ENCODE results near the gene PRR23E.

PRR23E gene

GRCh38 chr3:127164615-127165014 lies 28.3 kb upstream of the PRR23E start:
- in situ Hi-C loops (cut with HindIII; ENCODE audit: low sequenced_read_pairs): no loop called here

DNA sequence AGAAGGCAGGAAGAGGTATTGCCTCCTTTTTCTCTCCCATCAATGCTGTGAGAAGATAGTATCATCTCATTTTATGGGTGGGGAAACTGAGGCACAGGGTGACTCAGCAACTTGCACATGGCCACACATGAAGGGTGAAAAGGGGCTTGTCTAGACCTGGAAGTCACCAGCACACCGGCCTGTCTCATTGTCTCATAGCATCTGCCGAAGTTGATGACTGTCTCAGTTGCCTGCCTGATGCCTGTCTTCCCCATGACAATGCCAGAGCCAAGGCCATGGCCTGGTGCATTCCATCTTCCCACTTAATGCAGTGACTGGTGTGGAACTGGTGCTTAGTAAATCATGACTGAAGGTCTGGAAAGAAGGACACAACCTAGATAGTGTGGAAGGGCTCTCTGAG lies 27.9 kb upstream of the PRR23E start:
- in situ Hi-C loops (cut with HindIII; ENCODE audit: low sequenced_read_pairs): no loop called here

DNA sequence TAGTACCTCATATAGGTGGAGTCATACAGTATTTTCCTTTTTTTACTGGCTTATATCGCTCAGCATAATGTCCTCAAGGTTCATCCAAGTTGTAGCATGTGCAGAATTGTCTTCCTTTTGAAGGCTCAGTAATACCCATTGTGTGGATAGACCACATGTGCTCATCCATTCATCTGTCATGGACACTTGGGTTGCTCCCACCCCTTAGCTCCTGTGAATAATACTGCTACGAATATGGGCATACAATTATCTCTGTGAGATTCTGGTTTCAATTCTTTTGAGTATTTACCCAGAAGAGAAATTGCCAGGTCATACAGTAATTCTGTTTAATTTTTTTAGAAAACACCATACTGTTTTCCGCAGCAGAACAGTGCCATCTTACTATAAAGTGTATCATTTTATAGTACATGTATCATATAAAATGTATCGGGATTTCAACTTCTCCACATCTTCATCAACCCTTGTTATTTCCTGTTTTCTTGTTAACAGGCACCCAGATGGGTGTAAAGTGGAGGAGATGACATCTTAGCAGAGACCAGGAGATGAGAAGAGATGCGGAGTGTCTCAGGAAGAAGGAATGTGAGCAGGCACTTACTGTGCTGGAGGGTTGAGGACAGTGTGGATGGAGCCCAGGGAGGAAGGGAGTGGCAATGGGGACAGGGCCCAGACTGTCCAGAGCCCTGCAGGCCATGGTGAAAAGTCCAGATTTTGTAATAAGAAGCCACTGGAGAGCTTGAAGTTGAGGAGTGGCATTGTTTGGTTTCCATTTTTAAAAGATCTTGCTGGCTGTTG lies 27.0 kb upstream of the PRR23E start:
- in situ Hi-C loops (cut with HindIII; ENCODE audit: low sequenced_read_pairs): no loop called here

- in situ Hi-C loops (cut with HindIII; ENCODE audit: low sequenced_read_pairs): no loop called here
Observed at GRCh38 chr3:127166501-127167065, 26.3 kb upstream of the PRR23E start.

DNA sequence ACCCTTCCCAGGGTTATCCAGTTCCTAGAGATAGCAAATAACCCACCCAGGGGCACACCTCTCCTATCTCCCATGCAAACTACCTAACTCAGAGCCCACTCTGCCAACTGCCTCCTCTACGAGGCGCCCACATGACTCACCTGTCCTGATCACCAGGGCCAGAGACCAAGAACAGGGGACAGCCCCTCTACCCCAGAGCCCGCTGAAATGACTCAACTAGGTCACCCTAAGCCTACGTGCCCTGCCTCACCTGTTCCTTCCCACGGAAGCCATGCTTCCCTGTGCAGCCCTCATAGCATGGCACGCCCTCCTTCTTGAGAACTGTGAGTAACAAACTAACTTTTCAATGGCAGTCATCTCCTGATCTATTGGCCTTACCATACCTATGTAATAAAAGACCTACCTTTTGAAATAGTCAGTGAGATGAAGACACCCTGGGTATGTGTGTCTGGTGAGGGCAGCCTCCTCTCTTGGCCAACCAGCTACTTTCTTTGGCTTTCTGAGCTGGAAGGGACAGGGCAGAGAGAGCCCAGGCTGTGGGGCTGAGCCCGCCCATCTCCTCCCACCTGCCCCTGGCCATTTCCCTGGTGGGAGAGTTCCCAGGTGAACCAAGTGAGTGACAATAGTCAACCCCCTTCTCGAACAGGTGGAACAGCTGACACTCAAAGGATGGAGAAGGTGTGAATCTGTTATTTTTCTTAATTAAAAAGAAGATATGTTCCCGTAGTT lies 25.5 kb upstream of the PRR23E start:
- in situ Hi-C loops (cut with HindIII; ENCODE audit: low sequenced_read_pairs): no loop called here

- in situ Hi-C loops (cut with HindIII; ENCODE audit: low sequenced_read_pairs): no loop called here
Observed at GRCh38 chr3:127168271-127168670, 24.7 kb upstream of the PRR23E start.

DNA sequence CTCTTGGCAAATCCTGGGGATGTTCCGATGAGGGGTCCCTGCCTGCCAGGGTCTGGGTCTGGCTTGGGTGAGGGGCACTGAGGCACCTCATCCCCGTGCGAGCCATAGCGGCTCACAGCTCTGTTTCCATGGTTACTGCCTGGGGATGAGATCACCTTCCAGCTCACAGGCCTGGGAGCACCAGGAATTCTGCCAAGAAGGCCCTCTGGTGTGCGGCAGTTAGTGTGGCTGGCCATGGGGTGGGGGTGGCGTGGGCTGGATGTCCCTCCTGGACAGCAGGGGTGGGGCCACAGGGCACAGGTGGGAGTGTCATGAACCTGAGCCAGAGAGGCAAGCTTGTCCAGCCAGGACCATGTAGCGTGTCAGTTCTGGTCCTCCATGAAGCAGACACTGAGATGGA lies 22.1 kb upstream of the PRR23E start:
- in situ Hi-C loops (cut with HindIII; ENCODE audit: low sequenced_read_pairs): no loop called here

DNA sequence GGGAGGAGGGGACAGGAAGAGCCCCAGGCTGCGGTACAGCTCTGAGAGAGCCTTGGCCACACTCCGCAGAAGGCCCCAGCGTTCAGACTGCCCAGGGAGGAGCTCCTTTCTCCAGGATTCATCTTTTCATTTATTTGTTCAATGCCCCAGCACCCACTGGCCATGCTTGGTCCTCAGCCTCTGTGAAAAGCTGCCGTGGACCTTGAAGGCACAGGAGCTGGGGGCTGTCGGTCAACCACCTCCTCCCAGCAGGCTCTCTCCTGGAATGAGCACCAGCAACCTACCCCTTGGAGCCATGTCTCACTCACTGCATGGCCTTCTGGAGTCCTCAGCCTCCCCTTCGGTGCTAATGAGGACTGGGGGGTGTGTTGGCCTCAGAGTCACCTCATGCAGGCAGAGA lies 21.6 kb upstream of the PRR23E start:
- in situ Hi-C loops (cut with HindIII; ENCODE audit: low sequenced_read_pairs): no loop called here

DNA sequence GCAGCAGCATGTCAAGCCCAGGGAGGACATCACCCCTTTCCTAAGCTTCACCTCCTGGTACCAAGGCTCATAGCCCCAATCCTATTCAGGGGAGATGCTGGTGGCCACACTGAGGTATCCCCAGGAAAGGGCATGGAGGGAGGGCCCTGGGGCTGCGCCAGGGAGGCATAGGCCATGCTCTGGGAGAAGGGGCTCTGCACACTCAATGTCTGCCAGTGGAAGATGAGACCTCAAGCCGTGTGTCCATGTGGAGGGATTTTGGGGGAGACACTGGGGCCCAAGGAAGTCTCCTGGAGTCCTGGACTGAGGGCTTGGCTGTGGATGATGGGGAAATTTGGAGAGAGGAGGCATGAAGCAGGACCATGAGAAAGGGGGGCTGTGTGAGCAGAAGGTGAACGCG lies 21.2 kb upstream of the PRR23E start:
- in situ Hi-C loops (cut with HindIII; ENCODE audit: low sequenced_read_pairs): no loop called here

DNA sequence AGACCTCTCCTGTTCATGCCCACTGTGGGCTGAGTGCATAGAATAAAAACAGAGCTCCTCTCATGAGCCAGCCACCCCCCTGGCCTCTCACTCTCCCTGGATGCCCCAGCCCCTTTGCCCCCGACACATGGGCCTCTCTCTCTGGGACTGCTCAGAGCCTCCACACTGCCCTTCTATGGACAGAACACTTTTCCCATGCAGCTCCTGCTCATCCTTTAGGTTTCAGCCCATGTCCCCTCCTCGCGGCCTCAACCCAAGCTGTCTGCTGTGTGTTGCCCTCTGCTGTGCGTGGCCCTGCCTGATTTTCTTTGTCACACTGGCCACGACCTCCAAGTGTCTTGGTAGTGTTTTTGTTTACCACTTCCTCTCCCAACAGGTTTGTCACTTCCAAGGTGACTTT lies 20.7 kb upstream of the PRR23E start:
- in situ Hi-C loops (cut with HindIII; ENCODE audit: low sequenced_read_pairs): no loop called here

GRCh38 chr3:127172781-127173515 lies 20.0 kb upstream of the PRR23E start:
- in situ Hi-C loops (cut with HindIII; ENCODE audit: low sequenced_read_pairs): no loop called here

DNA sequence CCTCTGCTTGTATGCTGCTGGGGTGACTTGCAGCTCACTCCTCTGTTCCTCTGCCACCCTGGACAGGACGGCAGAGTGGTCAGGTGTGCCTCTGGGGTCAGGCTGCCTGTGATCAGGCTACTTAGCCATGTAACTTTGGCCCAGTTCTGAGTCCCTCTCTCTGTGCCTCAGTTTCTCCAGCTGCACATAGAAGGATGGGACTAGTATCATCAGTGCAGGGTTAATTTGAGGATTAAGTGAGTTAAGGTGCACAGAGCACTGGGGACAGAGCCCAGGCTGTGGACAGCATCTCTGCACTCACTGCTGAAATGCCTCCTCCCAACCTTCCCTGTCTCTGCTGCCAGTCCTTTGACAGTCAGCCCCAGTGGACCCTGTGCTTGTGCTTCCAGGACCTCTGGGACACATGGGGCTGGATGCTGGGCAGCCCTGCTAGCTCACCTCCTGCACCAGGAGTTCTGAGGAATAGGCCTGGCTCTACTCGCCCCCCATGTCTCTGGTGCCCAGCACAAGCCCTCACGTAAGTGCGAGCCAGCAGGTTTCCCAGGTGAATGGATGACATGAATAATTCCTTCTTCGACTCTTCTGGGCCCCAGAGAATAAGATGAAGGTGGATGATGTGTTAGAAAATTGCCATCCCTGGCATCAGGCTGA lies 19.3 kb upstream of the PRR23E start:
- in situ Hi-C loops (cut with HindIII; ENCODE audit: low sequenced_read_pairs): no loop called here

DNA sequence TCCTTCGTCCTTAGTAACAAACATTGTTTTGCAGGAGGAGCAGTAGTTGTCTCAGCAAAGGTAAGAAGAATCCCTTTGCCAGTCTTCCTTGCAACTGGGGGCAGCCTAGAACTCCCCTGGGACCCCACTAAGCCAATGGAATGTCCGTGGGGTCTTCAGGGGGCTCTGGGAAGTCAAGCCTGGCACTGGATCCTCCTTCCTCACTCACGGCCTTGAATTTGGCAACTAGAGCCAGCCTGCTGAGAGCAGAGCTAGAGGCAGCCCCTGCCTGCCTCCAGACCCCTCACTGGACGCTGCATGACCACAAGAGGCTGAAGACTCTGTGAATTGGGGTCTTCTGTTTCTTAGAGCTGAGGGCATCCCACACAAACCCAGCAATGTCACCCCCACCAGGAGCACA lies 18.6 kb upstream of the PRR23E start:
- in situ Hi-C loops (cut with HindIII; ENCODE audit: low sequenced_read_pairs): no loop called here

DNA sequence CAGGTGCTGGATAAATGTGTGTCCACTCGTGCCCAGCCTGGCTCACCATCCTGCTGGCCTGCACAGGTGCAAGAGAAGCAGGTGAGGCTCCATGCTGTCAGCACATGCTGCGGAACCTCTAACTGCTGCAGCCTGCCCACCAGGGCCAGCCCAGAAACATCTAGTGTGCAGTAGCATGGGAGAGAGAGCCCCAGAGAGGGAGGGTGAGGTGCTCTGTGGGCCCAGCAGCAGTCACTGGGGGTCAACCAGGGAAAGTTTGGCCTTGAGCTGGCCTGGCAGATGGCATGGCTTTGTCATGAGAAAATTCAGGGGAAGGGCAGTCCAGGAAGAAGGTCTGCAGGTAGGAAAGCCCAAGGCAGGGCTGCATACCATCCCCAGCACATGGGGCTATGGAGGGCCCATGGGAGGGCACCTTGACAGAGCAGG lies 18.2 kb upstream of the PRR23E start:
- in situ Hi-C loops (cut with HindIII; ENCODE audit: low sequenced_read_pairs): no loop called here

- in situ Hi-C loops (cut with HindIII; ENCODE audit: low sequenced_read_pairs): no loop called here
Observed at GRCh38 chr3:127175272-127175671, 17.7 kb upstream of the PRR23E start.

- in situ Hi-C loops (cut with HindIII; ENCODE audit: low sequenced_read_pairs): no loop called here
Observed at GRCh38 chr3:127177226-127177625, 15.7 kb upstream of the PRR23E start.

DNA sequence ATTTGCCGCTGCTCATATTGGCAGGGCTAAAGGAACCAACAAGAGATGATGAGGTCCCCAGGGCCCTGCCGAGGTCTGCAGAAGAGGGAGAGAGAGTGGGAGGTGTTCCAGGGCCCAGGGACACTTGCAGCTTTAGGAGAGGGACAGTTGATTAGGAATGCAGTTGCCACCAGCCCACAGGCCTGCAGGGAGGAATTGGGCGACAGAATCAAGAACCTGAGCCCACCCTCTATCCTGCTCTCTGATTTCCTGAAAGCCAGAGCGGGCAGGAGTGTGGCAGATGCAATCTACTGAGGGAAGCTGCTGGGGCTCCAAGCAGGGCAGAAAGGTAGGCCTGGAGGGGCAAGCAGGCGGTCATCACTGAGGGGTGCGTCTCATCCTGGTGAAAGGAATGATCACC lies 12.1 kb upstream of the PRR23E start:
- in situ Hi-C loops (cut with HindIII; ENCODE audit: low sequenced_read_pairs): no loop called here

DNA sequence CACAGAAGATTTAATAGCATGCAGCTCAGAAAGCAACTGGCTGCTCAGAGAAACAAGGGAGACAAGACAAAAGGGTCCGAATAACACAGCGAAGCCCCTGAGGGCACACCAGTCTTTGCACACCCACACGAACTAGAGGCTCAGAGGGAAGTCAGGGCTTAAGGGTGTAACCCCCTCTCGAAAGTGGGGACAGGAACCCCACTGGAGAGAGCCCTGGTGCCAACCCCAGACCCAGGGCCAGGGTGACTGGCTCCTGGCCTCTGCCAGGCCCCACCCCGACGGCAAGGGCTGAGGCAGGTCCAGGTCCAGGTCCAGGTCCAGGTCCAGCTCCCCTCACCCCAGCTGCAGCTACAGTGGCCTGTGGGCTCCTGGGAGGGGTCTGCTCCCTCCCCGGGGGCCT lies 10.5 kb upstream of the PRR23E start:
- in situ Hi-C loops (cut with HindIII; ENCODE audit: low sequenced_read_pairs): no loop called here

DNA sequence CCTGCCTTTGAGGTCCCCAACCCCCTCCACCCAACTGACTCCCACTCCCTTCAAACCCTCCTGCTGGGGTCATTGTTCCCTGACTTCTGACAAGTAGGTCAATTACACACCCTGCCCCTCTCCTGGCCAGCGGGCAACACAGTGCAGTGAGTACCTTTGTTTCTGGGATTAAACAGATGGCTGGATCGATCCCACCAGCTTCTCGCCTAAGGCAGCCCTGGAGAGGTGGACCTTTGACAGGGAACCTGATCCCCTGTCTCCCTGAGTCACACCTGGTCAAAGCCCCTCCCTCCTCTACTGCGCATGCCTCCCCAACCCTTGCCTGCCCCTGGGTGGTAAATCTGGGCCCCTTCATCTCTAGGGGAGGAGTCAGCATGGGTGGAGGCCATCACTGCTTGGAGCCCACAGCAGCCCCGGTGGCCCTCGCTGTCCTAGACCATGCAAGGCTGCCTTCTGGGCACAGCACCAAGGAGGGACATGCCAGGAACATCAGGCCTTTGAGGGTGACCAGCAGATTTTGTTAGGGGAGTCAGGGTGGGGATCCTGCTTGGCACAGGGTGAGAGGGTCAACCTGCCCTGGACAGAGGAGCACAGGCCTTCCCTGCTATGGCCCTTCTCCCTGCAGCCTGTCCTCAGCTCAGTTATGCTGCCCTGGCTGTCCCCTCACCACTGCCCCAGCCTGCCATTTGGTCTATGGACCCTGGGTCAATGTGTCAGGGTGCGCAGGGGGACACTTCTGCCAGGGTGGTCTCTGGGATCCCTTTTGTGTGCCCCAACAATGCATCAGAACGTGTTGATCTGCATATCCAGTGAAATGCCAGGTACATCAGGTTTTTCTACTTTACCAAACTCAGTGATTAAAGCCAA lies 9.8 kb upstream of the PRR23E start:
- in situ Hi-C loops (cut with HindIII; ENCODE audit: low sequenced_read_pairs): no loop called here

All from endothelial cell of hepatic sinusoid (primary cell).